GM12878 (cell line): ENCODE results near the gene GJA1. TPM values are rescaled to one million over a fixed set of nuclear protein-coding genes. Genes with fewer than 3 reads are reported as not detected.
A peak's percentile ranks its signal among the peaks of the same experiment; 100 is the strongest.

ENCODE experiments used
- ATAC-seq: fragments of 200-7000 bp; cut with Tn5 transposase; 3 replicates; pipeline ENCODE4 v1.9.1; 2020; ENCODE audit warnings: mild to moderate bottlenecking, moderate library complexity
- BruUV-seq: library from RNA; stranded (reverse); fragments of 400-500 nt; replicated peaks from 2 replicates; lab custom pipeline; 2021; lab: Mats Ljungman, UMichigan
- CTCF ChIA-PET: fragments of 300-600 bp; sonication (Branson Sonifier 250); formaldehyde crosslinking; extraction: SDS; loops from one replicate; lab custom pipeline; 2021; ENCODE audit warnings: inconsistent platforms; lab: Yijun Ruan, JAX
- POLR2A ChIA-PET: fragments of 350-600 bp; formaldehyde crosslinking; extraction: SDS; loops from one replicate; lab custom pipeline; 2021; ENCODE audit warnings: inconsistent platforms; lab: Charles Lee
- RAD21 ChIA-PET: fragments of 300-600 bp; sonication (Branson Sonifier 250); formaldehyde crosslinking; loops from one replicate; lab custom pipeline; 2023; ENCODE audit warnings: antibody characterized with exemption; ENCODE audit not compliant: unreplicated experiment; lab: Charles Lee
- SMC1A ChIA-PET: fragments of 300-600 bp; sonication (Branson Sonifier 250); formaldehyde crosslinking; loops from one replicate; lab custom pipeline; 2023; ENCODE audit not compliant: unreplicated experiment, uncharacterized antibody; lab: Charles Lee
- DNase-seq: peaks from one replicate; pipeline ENCODE4 v3.0.0-alpha.2; 2011; ENCODE audit warnings: low read depth, low spot score
- FAIRE-seq: peaks from 3 replicates; lab custom pipeline; 2011; peaks lifted over from hg19 to GRCh38; lab: Jason Lieb, UNC
- H2AFZ ChIP-seq: 2 replicates; pipeline ENCODE4 v1.6.0; 2011; ENCODE audit warnings: low read depth, low read length, control low read depth; ENCODE audit not compliant: control insufficient read depth
- H3K27ac ChIP-seq: 2 replicates; pipeline ENCODE4 v1.5.1; 2011; ENCODE audit warnings: control low read depth; ENCODE audit not compliant: control insufficient read depth, insufficient read depth
- H3K27me3 ChIP-seq, 2 experiments: replicated peaks in 1 of 2; 2 replicates each; pipeline versions ENCODE4 v1.6.0 to v1.6.1; 2011; ENCODE audit warnings: low read length in 1 of 2; ENCODE audit not compliant: control insufficient read depth in 2 of 2, insufficient read depth in 2 of 2
- H3K36me3 ChIP-seq, 2 experiments: 2 replicates each; pipeline ENCODE4 v1.5.1; 2011; ENCODE audit warnings: low read length in 1 of 2; ENCODE audit not compliant: control insufficient read depth in 2 of 2, insufficient read depth in 2 of 2
- H3K4me1 ChIP-seq: 2 replicates; pipeline ENCODE4 v1.6.1; 2011; ENCODE audit warnings: mild to moderate bottlenecking, low read length, moderate library complexity, mixed read lengths; ENCODE audit not compliant: control insufficient read depth, insufficient read depth
- H3K4me2 ChIP-seq: 2 replicates; pipeline ENCODE4 v1.6.0; 2011; ENCODE audit warnings: control low read depth; ENCODE audit not compliant: control insufficient read depth, insufficient read depth
- H3K4me3 ChIP-seq: fragments of 200-600 bp; sonication (generic); 2 replicates; pipeline ENCODE4 v1.5.1; 2016
- H3K79me2 ChIP-seq: 2 replicates; pipeline ENCODE4 v1.6.0; 2011; ENCODE audit warnings: low read length; ENCODE audit not compliant: control insufficient read depth, insufficient read depth
- H3K9ac ChIP-seq: 2 replicates; pipeline ENCODE4 v1.8.0; 2011; ENCODE audit warnings: low read length, control low read depth, mixed read lengths; ENCODE audit not compliant: control insufficient read depth, insufficient read depth
- H3K9me3 ChIP-seq: replicated peaks from 3 replicates; pipeline ENCODE4 v1.5.1; 2011; ENCODE audit warnings: mild to moderate bottlenecking, low read length; ENCODE audit not compliant: control insufficient read depth, insufficient read depth
- H4K20me1 ChIP-seq: 2 replicates; pipeline ENCODE4 v1.6.0; 2011; ENCODE audit not compliant: control insufficient read depth, insufficient read depth
- FOXK2 ChIP-seq: fragments of 450-650 bp; IDR thresholded peaks from 2 replicates; pipeline ENCODE4 v1.6.1; 2017; ENCODE audit warnings: mild to moderate bottlenecking, moderate library complexity
- KAT2A ChIP-seq: conservative IDR thresholded peaks from 2 replicates; pipeline ENCODE4 v1.6.1; 2011; ENCODE audit warnings: low read depth, low read length; ENCODE audit not compliant: control insufficient read depth
- RAD51 ChIP-seq: fragments of 450-650 bp; IDR thresholded peaks from 2 replicates; pipeline ENCODE4 v1.6.1; 2016; ENCODE audit warnings: moderate library complexity, mild to moderate bottlenecking, inconsistent platforms
- SIN3A ChIP-seq: IDR thresholded peaks from 2 replicates; pipeline ENCODE4 v1.6.1; 2012; ENCODE audit warnings: low read depth, low read length, improper control_type of control experiment
- ZNF384 ChIP-seq: IDR thresholded peaks from 2 replicates; pipeline ENCODE4 v1.6.1; 2012; ENCODE audit warnings: low read depth, mild to moderate bottlenecking, low read length, improper control_type of control experiment, borderline replicate concordance
- whole genome bisulfite sequencing: methylation state at CpG from one replicate; pipeline ENCODE4 v1.1.6; 2016; ENCODE audit warnings: low lambda C conversion rate; ENCODE audit not compliant: insufficient replicate concordance, insufficient coverage; ENCODE audit errors: missing lambda C conversion rate; 5-methylcytosine and 5-hydroxymethylcytosine counted together
- in situ Hi-C: fragments of 300-500 bp; cut with MboI; formaldehyde crosslinking; loops from 9 replicates; pipeline ENCODE4 v1.14.3; 2018; ENCODE audit warnings: mixed read lengths
- intact Hi-C: fragments of 100-400 bp; cut with micrococcal nuclease; formaldehyde crosslinking; loops from one replicate; pipeline ENCODE4 v1.14.2; 2022; ENCODE audit not compliant: unreplicated experiment
- polyA plus RNA-seq, 11 experiments: library from polyadenylated mRNA; depleted of rRNA in 4 of 11; unstranded in 6 of 11; stranded (reverse) in 5 of 11; fragments of >200 nt; fragmentation: Nextera tagmentation in 4 of 11; fragmentation: Illumina TruSeq in 1 of 11; extraction: Ambion mirVana in 4 of 11; extraction: Trizol in 1 of 11; gene quantifications; 1 replicate in 1 of 11; 2 replicates in 10 of 11; pipeline versions ENCODE4 v1.2.1 to v1.2.3, GENCODE V29; 2011 to 2016; ENCODE audit warnings: inconsistent platforms in 2 of 11, missing spikeins in 2 of 11, low read depth in 1 of 11
- small RNA-seq: library from RNA; depleted of rRNA; stranded (forward); fragments of <200 nt; gene quantifications from one replicate; pipeline ENCODE3, GENCODE V24; 2014
- total RNA-seq, 4 experiments: library from RNA; depleted of rRNA in 3 of 4; stranded (reverse); fragments of >200 nt in 3 of 4; fragmentation: Illumina TruSeq in 1 of 4; extraction: Trizol in 1 of 4; gene quantifications; 2 replicates each; pipeline versions ENCODE4 v1.2.1 to v1.2.3, GENCODE V29; 2013 to 2021

Gene GJA1
- total and polyA plus RNA-seq, 10 of the 15 experiments (the other 5 are each of a cell fraction or from before 2014, with no cell fraction given) = 0.11 to 0.69 (median 0.11) TPM; not detected in 7

GRCh38 chr6:121498481-121499276 lies 63.2 kb downstream of the GJA1 start:
- TF ChIP-seq ZNF384 (no peak), KAT2A (no peak), SIN3A (no peak), FOXK2 (no peak), RAD51 (no peak)
- TF ChIP-seq, all 136 proteins: peak for 0
- no peak overlapping the region for H3K4me2 ChIP-seq
- H3K36me3 ChIP-seq = no peaks in the 10 kb centered on the region
- H2AFZ ChIP-seq = no peak overlapping the region
- no peak overlapping the region for H3K27ac ChIP-seq
- POLR2A ChIA-PET = no interaction called here
- in situ Hi-C loops (no loop called here), intact Hi-C loops (no loop called here)
- 63% methylated on average over 10 of the region's 12 CpGs for WGBS
- no peaks in the 10 kb centered on the region for H3K79me2 ChIP-seq
- CTCF ChIA-PET = no interaction called here
- SMC1A ChIA-PET = no interaction called here
- no peak for DNase-seq
- no TSS peak for BruUV-seq
- no peaks in the 10 kb centered on the region for H3K4me1 ChIP-seq
- no peak for FAIRE-seq
- no peaks in the 10 kb centered on the region for H3K27me3 ChIP-seq
- H3K9ac ChIP-seq = no peak overlapping the region
- peak; percentile 22 for ATAC-seq
- H4K20me1 ChIP-seq = no peaks in the 10 kb centered on the region
- no peaks in the 10 kb centered on the region for H3K9me3 ChIP-seq
- no peak overlapping the region for H3K4me3 ChIP-seq
- RAD21 ChIA-PET = no interaction called here

Small RNAs within 50 kb of the gene (small RNA-seq; reads per million reads assigned to genes)
- gene RNU4-35P = not detected

Other genes with a start within 250 kb of the GJA1 start
- 6.7 and 9.5 TPM in 2 replicates for gene TBC1D32, start 101.2 kb upstream of the GJA1 start, total RNA-seq (2014; rRNA removed)
- 6.2 and 7.4 TPM in 2 replicates for gene TBC1D32, start 101.2 kb upstream of the GJA1 start, total RNA-seq (2014; rRNA removed; fragmentation: Illumina TruSeq; extraction: Trizol)
- 4.2 and 5.7 TPM in 2 replicates for gene TBC1D32, start 101.2 kb upstream of the GJA1 start, total RNA-seq (2021)
- 10.2 and 19.0 TPM in 2 replicates for gene TBC1D32, start 101.2 kb upstream of the GJA1 start, polyA plus RNA-seq (2011; rRNA removed)
- 3.7 and 6.3 TPM in 2 replicates for gene TBC1D32, start 101.2 kb upstream of the GJA1 start, polyA plus RNA-seq (2014; fragmentation: Illumina TruSeq; extraction: Trizol)
- 1 to 10 TPM; 2.2 TPM for gene TBC1D32, start 101.2 kb upstream of the GJA1 start, polyA plus RNA-seq (2014; fragmentation: Nextera tagmentation; extraction: Ambion mirVana)
- gene TBC1D32, start 101.2 kb upstream of the GJA1 start, polyA plus RNA-seq (2014; rRNA removed) = 2.1 and 3.6 TPM in 2 replicates
- gene TBC1D32, start 101.2 kb upstream of the GJA1 start, polyA plus RNA-seq (2016; fragmentation: Nextera tagmentation; extraction: Ambion mirVana) = 1 to 10 TPM; 4.0 to 4.9 TPM